Measurements from ENCODE around the gene RALGAPB.

DNA sequence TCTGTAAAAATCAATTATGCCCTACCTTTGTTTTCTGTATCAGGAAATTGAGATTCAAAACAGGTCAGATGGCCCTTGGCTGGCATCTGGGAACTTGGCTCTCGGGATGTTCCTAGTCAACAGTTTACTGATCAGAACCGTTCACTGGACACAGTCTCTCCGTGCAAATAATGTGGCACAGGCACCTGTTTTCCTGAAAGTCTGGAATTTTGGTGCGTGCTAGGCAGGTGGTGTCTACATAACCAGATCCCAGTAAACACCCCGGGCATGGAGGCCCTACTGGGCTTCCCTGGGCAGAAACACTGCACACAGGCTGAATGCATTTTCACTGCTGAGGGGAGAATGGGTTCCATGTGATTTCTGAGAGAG lies 45.0 kb upstream of the RALGAPB start:
- TF ChIP-seq, protein P1, sequence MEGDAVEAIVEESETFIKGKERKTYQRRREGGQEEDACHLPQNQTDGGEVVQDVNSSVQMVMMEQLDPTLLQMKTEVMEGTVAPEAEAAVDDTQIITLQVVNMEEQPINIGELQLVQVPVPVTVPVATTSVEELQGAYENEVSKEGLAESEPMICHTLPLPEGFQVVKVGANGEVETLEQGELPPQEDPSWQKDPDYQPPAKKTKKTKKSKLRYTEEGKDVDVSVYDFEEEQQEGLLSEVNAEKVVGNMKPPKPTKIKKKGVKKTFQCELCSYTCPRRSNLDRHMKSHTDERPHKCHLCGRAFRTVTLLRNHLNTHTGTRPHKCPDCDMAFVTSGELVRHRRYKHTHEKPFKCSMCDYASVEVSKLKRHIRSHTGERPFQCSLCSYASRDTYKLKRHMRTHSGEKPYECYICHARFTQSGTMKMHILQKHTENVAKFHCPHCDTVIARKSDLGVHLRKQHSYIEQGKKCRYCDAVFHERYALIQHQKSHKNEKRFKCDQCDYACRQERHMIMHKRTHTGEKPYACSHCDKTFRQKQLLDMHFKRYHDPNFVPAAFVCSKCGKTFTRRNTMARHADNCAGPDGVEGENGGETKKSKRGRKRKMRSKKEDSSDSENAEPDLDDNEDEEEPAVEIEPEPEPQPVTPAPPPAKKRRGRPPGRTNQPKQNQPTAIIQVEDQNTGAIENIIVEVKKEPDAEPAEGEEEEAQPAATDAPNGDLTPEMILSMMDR (IDR thresholded peaks at IDR 0.05) = no peak
- no peak for TF ChIP-seq POLR2A (IDR thresholded peaks at IDR 0.05)
